NCI-H146 treated with DMSO at 0.1 percent for 48 hours (cell line): Measurements from ENCODE around the gene MAPKAPK2.
"Not testable (repeated sequence)": the region's sequence is repeated elsewhere in the genome, so short reads cannot be mapped to it uniquely, and the experiment has no call there.

Experiments
- DNase-seq: peaks from one replicate; lab custom pipeline; 2025; ENCODE audit not compliant: unreplicated experiment; lab: John Stamatoyannopoulos, UW

Gene MAPKAPK2

GRCh38 chr1:206739411-206740076 lies 54.8 kb downstream of the MAPKAPK2 start:
- no peak for DNase-seq

DNA sequence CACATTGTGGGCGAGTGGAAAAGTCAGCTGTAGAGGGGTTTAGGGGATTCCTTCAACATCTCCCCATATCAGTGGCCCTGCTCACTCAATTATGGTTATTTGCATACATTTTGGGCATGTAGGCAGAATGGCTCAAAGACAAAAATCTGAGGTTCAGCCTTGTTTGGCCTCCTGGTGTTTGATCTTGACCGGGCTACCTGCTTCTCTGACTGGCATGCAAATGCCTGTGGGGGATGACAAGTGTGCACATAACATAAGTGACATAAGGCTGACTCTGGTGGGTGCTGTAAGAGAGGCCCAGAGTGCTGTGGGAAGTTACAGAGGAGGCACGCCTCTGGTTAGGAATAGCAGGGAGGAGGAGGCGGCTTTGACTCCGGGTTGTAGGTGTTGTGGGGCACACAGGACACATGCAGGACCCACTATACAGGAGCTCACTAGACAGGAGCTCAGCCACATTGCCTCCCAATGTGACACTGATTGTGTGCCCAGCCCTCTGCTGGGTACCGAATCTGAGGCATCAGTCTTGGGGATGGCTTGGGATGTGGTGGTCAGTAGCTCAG lies 56.5 kb downstream of the MAPKAPK2 start:
- DNase-seq, result no peak

- no peak for DNase-seq
Observed at GRCh38 chr1:206742719-206743383, 58.1 kb downstream of the MAPKAPK2 start.

DNA sequence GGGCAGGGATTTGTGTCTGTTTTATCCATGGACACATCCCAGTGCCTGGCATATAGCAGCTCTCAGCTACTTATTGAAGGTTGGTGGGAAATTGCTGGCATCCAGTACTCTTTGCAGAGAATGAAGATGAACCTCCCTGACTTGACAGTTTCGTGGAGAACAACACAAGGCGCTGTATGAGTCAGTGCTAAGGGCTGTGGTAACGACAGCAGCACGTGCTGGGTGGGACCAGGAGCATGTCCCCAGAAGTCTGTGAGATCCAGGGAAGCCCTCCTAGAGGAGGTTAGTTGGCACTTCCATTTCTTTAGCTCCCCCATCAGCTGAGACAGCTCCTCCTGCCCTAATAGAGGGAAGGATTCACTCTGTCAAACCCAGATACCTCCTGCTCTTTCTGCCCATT lies 60.0 kb downstream of the MAPKAPK2 start:
- DNase-seq, result no peak

DNA sequence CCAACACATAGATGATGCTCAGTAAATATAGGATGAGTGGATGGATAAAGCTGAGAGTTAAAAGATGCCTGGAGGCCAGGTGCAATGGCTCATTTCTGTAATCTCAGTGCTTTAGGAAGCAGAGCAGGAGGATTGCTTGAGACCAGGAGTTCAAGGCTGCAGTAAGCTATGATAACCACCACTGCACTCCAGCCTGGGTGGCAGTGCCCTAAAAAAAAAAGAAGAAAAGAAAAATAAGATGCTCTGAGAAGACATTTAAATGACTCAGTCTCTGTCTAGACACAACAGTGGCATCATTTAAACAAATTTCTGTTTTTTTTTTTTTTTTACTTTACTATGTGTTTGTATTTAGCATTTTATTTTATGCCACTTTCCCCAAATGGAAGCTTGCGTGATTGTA lies 60.6 kb downstream of the MAPKAPK2 start:
- no peak for DNase-seq

GRCh38 chr1:206748348-206749030 lies 63.8 kb downstream of the MAPKAPK2 start:
- DNase-seq, result no peak

DNA sequence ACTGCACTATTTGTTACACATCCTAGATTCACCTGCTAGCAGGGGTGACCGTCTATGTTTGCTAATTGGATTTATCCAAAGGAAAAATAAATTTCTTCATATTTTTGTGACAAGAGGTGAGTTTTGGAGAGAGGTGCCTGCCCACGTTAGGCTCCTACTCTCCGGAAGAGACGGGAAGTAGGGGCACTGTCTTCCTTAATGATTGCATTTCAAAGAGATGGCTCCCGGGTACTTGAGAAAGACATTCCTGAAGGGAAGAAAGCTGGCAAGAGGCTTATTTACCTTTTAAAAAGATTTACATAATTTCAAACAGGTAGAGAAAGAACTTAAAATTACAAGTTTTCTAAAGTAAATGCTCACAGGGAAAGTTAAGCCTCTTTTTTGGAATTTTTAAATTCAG lies 67.2 kb downstream of the MAPKAPK2 start:
- no peak for DNase-seq

- no peak for DNase-seq
Observed at GRCh38 chr1:206752481-206752880, 67.8 kb downstream of the MAPKAPK2 start.

GRCh38 chr1:206753141-206753540 lies 68.4 kb downstream of the MAPKAPK2 start:
- DNase-seq, result no peak

GRCh38 chr1:206754011-206754410 lies 69.3 kb downstream of the MAPKAPK2 start:
- no peak for DNase-seq

DNA sequence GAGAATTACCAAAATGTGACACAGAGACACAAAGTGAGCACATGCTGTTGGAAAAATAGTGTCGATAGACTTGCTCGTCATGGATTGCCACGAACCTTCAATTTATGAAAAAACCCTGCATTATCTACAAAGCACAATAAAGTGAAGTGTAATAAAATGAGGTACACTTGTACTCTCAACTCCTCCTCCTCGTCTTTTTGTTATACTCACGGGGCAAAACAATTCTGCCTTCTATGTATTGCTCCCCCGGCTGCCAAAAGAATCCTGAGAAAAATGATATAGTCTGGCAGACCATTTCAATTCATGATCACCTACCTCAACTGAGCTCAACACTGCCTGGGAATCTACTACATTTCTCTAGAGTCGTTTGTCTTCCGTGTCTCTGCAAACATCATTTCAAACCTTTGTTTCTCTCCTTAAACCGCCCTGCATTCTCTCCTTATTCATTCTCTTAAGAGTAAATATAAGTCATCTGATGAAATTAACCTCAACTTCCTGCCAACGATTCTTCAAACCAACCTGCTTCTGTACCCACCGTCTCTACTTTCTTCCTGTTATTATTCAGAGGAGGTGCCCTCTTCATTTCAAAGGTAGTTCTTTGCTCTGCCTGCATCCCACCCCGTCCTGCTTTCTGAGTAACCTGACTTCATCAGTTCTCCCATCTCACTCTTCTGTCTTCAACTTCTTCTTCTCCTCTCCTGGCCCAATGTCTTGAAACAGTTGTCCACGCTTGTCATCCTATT lies 73.0 kb downstream of the MAPKAPK2 start:
- DNase-seq, result no peak

DNA sequence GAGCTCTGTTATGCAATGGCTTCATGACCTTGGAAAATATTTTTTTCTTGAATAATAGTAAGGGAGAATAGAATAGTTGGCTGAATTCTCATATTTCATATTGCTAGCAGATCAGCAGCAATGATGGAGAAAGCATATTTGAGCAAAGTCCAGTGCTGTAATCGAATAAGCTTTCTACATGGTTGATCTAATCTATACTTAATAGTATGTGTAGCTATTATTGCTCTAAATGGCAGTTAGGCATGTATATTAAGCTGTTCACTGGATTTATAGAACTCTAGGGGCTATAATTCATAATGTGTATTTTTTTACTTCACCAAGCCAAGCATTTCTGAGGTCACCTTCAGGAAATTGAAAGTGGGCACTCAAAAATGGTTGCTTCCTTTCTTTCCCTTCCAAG lies 75.9 kb downstream of the MAPKAPK2 start:
- DNase-seq, result no peak

DNA sequence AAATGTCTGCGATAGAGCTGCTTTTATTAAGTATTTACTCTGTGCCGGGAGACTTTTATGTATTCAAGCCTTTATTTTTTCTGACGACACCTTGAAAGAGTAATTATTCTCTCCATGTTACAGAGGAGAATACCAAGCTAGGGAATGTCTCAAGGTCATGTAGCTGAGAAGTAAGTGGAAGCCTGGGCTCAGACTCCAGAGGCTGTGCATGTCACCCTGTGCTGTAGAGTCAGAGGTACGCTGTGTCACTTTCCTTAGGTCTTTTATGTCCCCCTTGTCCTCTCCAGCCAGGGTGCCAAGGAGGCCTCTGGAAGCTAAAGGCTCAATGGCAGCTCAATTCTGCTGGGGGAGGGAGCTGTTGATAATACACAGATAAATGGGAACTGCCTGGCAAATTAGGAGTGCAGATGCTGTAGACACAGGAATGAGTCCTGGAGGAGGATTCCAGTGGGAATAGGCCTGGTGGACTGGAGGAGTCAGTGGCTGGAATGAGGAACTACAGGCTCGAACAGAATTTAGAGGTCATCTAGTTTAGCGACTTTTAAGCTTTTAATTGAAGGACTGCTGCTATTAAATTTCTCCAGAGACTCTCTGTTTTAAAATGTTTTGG lies 76.6 kb downstream of the MAPKAPK2 start:
- no peak for DNase-seq

GRCh38 chr1:206762741-206763364 lies 78.1 kb downstream of the MAPKAPK2 start:
- DNase-seq, result not testable (repeated sequence)

DNA sequence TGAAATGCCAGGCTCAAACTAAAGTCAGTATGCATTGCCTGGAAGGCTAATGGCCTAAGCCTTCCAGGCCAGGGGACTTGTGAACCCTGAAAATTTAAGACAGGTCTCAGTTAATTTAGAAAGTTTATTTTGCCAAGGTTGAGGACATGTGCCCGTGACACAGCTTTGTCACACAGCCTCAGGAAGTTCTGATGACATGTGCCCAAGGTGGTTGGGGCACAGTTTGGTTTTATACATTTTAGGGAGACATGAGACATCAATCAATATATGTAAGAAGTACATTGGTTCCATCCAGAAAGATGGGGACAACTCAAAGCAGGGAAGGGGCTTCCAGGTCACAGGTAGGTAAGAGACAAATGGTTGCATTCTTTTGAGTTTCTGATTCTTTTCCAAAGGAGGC lies 81.1 kb downstream of the MAPKAPK2 start:
- DNase-seq, result not testable (repeated sequence)

DNA sequence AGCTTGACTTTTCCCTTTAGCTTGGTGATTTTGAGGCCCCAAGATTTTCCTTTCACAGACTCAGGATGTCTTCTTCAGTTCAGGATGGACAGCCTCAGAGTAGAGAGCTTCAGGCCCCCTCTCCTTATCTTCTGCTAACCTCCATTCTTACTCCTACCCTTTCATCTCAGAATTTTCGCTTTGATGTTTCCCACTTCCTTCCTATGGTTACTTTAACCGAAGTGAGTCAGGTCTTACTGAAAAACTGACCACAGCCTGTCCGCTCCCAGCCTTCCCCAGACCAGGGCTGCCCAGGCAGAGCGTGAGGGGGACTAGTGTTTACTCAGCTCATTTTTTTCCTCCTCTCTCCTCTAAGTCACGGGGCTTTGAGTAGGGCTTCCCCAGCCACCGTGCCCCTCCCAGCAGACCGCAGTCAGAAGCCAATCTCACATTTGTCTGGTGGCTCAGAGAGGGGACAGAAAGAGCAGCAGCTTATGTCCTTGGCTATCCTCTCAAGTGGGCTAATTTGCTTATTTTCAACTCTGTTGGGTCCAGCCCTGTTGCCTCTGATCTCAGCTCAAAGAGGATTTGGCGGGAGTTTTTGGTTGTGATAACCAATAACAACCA lies 81.6 kb downstream of the MAPKAPK2 start:
- DNase-seq, result no peak

DNA sequence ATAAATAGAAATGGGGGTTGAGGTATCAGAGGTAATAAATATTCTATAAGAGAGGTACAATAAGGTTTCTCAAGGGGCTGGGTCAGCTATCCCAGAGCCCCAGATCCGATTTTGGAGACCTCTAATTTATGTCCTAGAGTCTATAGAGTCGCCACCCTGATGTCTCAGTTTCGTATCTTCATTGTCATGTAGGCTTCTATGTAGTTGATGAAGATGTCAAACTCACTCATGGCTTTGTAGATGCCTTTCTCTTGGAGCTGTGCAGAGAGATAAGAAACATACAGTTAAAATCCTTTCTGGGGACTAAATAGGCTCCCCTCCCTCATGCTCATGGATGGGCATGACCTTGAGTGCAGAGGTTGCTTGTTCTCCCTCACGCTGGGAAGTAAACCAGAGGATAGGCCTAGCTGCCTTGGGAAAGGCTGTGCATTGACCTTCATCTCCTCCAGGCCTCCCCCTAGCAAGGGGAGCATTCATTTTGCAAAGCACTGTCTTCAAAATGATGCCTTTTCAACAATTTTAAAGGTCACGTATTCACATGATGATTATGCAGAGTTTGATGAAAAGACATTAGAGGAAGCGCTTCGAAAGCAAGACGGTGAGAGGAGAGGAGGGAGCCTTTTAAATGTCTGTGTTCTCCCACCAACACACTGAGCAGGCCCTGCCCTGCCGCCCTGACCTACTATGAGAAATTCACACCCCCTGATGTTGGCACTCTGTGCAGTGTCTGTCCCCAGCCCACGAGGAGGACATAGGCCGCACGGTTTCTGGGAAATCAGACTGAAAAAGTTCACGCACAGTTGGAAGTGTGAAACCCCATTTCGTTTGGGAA lies 84.0 kb downstream of the MAPKAPK2 start:
- no peak for DNase-seq

DNA sequence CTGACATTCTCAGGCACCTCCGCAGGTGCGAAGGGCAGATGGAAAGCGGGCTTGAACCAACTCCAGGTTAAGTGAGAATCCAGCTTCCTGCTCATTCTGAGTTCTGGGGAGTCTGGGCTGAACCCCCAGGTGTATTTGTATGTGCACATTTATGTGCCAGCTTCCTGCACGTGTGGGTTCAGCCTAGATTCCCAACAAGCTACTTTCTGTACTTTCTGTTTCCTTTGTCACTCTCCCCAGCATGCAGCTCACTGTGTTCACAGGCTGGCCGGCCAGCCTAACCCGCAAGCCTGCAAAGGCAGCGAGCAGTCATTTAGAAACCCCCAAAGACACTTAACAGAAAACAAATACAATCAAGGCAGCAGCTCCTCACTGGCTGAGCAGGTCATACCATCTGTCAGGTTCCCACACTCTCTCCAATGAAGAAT lies 84.6 kb downstream of the MAPKAPK2 start:
- DNase-seq, result no peak
